Measurements from ENCODE around the gene ARID3A.

Gene ARID3A

GRCh38 chr19:1001538-1002166, 75.8 kb downstream of the ARID3A start:
- peaks cover 30% of the 10 kb centered on the region for H3K27me3 Mint-ChIP-seq (ENCODE audit: low read depth)
- no peaks in the 10 kb centered on the region for H3K9me3 Mint-ChIP-seq
- H3K27ac Mint-ChIP-seq = no peak overlapping the region
- peak; percentile 63 for DNase-seq (ENCODE audit: low spot score)
- H3K4me1 Mint-ChIP-seq (ENCODE audit: low read depth) = peaks cover 3% of the 10 kb centered on the region
- no peak overlapping the region for H3K4me3 Mint-ChIP-seq
- H3K36me3 Mint-ChIP-seq (ENCODE audit: low read depth) = no peaks in the 10 kb centered on the region

GRCh38 chr19:1002600-1002999, 76.8 kb downstream of the ARID3A start:
- Mint-ChIP-seq H3K27me3 (ENCODE audit: low read depth) (peaks cover 26% of the 10 kb centered on the region), H3K9me3 (no peaks in the 10 kb centered on the region), H3K4me1 (ENCODE audit: low read depth) (peaks cover 2% of the 10 kb centered on the region), H3K36me3 (ENCODE audit: low read depth) (no peaks in the 10 kb centered on the region), H3K27ac (no peak overlapping the region), H3K4me3 (no peak overlapping the region)
- DNase-seq (ENCODE audit: low spot score) = no peak

- Mint-ChIP-seq H3K4me1 (ENCODE audit: low read depth) (no peaks in the 10 kb centered on the region), H3K27me3 (ENCODE audit: low read depth) (peaks cover 19% of the 10 kb centered on the region), H3K27ac (no peak overlapping the region), H3K36me3 (ENCODE audit: low read depth) (peaks cover under 1% of the 10 kb centered on the region), H3K9me3 (no peaks in the 10 kb centered on the region), H3K4me3 (no peak overlapping the region)
- DNase-seq (ENCODE audit: low spot score) = no peak
These were observed 77.4 kb downstream of the ARID3A start for GRCh38 chr19:1003283-1003682.

GRCh38 chr19:1004204-1004802, 78.5 kb downstream of the ARID3A start:
- Mint-ChIP-seq H3K27ac (no peak overlapping the region), H3K27me3 (ENCODE audit: low read depth) (peaks cover 12% of the 10 kb centered on the region), H3K9me3 (no peaks in the 10 kb centered on the region), H3K4me1 (ENCODE audit: low read depth) (no peaks in the 10 kb centered on the region), H3K4me3 (no peak overlapping the region), H3K36me3 (ENCODE audit: low read depth) (peaks cover 2% of the 10 kb centered on the region)
- DNase-seq (ENCODE audit: low spot score) = no peak

GRCh38 chr19:1004803-1005664, 79.2 kb downstream of the ARID3A start:
- Mint-ChIP-seq H3K9me3 (no peaks in the 10 kb centered on the region), H3K36me3 (ENCODE audit: low read depth) (peaks cover 2% of the 10 kb centered on the region), H3K4me3 (no peak overlapping the region)

GRCh38 chr19:1006711-1007398, 81.0 kb downstream of the ARID3A start:
- H3K4me1 Mint-ChIP-seq (ENCODE audit: low read depth) = no peaks in the 10 kb centered on the region
- H3K27me3 Mint-ChIP-seq (ENCODE audit: low read depth) = peaks cover 3% of the 10 kb centered on the region
- H3K4me3 Mint-ChIP-seq = no peak overlapping the region
- peaks cover 3% of the 10 kb centered on the region for H3K36me3 Mint-ChIP-seq (ENCODE audit: low read depth)
- H3K27ac Mint-ChIP-seq = no peak overlapping the region
- no peaks in the 10 kb centered on the region for H3K9me3 Mint-ChIP-seq
- no peak for DNase-seq (ENCODE audit: low spot score)

More at GRCh38 chr19:1004803-1005664, 79.2 kb downstream of the ARID3A start:
- DNase-seq (ENCODE audit: low spot score) = no peak
- Mint-ChIP-seq H3K4me1 (ENCODE audit: low read depth) (no peaks in the 10 kb centered on the region), H3K27me3 (ENCODE audit: low read depth) (peaks cover 7% of the 10 kb centered on the region), H3K27ac (no peak overlapping the region)

- H3K27me3 Mint-ChIP-seq (ENCODE audit: low read depth) = peaks cover 1% of the 10 kb centered on the region
- no peak for DNase-seq (ENCODE audit: low spot score)
- H3K27ac Mint-ChIP-seq = no peak overlapping the region
- H3K9me3 Mint-ChIP-seq = no peaks in the 10 kb centered on the region
- peaks cover 3% of the 10 kb centered on the region for H3K36me3 Mint-ChIP-seq (ENCODE audit: low read depth)
- no peaks in the 10 kb centered on the region for H3K4me1 Mint-ChIP-seq (ENCODE audit: low read depth)
- no peak overlapping the region for H3K4me3 Mint-ChIP-seq
These were observed 81.8 kb downstream of the ARID3A start for GRCh38 chr19:1007399-1008251.

GRCh38 chr19:1008268-1009040, 82.6 kb downstream of the ARID3A start:
- Mint-ChIP-seq H3K27me3 (ENCODE audit: low read depth) (no peaks in the 10 kb centered on the region), H3K36me3 (ENCODE audit: low read depth) (peaks cover 3% of the 10 kb centered on the region), H3K4me1 (ENCODE audit: low read depth) (no peaks in the 10 kb centered on the region), H3K4me3 (no peak overlapping the region), H3K9me3 (no peaks in the 10 kb centered on the region), H3K27ac (no peak overlapping the region)
- no peak for DNase-seq (ENCODE audit: low spot score)

- no peaks in the 10 kb centered on the region for H3K9me3 Mint-ChIP-seq
- no peaks in the 10 kb centered on the region for H3K4me1 Mint-ChIP-seq (ENCODE audit: low read depth)
- no peaks in the 10 kb centered on the region for H3K27me3 Mint-ChIP-seq (ENCODE audit: low read depth)
- no peak overlapping the region for H3K4me3 Mint-ChIP-seq
- no peak for DNase-seq (ENCODE audit: low spot score)
- no peak overlapping the region for H3K27ac Mint-ChIP-seq
- H3K36me3 Mint-ChIP-seq (ENCODE audit: low read depth) = peaks cover 5% of the 10 kb centered on the region
These were observed 83.5 kb downstream of the ARID3A start for GRCh38 chr19:1009041-1009980.

GRCh38 chr19:1009981-1010538, 84.2 kb downstream of the ARID3A start:
- H3K27me3 Mint-ChIP-seq (ENCODE audit: low read depth) = no peaks in the 10 kb centered on the region
- no peak for DNase-seq (ENCODE audit: low spot score)
- H3K4me3 Mint-ChIP-seq = no peak overlapping the region
- peaks cover 5% of the 10 kb centered on the region for H3K36me3 Mint-ChIP-seq (ENCODE audit: low read depth)
- no peak overlapping the region for H3K27ac Mint-ChIP-seq
- H3K9me3 Mint-ChIP-seq = no peaks in the 10 kb centered on the region
- no peaks in the 10 kb centered on the region for H3K4me1 Mint-ChIP-seq (ENCODE audit: low read depth)

GRCh38 chr19:1010586-1011510, 85.0 kb downstream of the ARID3A start:
- H3K27ac Mint-ChIP-seq = no peak overlapping the region
- H3K4me1 Mint-ChIP-seq (ENCODE audit: low read depth) = no peaks in the 10 kb centered on the region
- no peaks in the 10 kb centered on the region for H3K27me3 Mint-ChIP-seq (ENCODE audit: low read depth)

More at GRCh38 chr19:1010586-1011510, 85.0 kb downstream of the ARID3A start:
- H3K36me3 Mint-ChIP-seq (ENCODE audit: low read depth) = peaks cover 5% of the 10 kb centered on the region
- H3K9me3 Mint-ChIP-seq = no peaks in the 10 kb centered on the region
- no peak overlapping the region for H3K4me3 Mint-ChIP-seq
- no peak for DNase-seq (ENCODE audit: low spot score)
